GM21825 (cell line): ENCODE measurements around the gene EDA2R.

ENCODE experiments used
- ATAC-seq: cut with Tn5 transposase; IDR thresholded peaks from one replicate; pipeline ENCODE4 v1.9.1; 2021; ENCODE audit warnings: mild to moderate bottlenecking, moderate library complexity; ENCODE audit not compliant: unreplicated experiment

The EDA2R gene

GRCh38 chrX:66547847-66548369 is 91.0 kb downstream of the EDA2R start:
- ATAC-seq = no peak
